ENCODE results near the gene GNL2. TPM values are rescaled to one million over a fixed set of nuclear protein-coding genes. Genes with fewer than 3 reads are reported as not detected.

Gene GNL2
- total and polyA plus RNA-seq, 10 of the 15 experiments (the other 5 are each of a cell fraction or from before 2014, with no cell fraction given) = 64.2 to 167 (median 88.2) TPM

DNA sequence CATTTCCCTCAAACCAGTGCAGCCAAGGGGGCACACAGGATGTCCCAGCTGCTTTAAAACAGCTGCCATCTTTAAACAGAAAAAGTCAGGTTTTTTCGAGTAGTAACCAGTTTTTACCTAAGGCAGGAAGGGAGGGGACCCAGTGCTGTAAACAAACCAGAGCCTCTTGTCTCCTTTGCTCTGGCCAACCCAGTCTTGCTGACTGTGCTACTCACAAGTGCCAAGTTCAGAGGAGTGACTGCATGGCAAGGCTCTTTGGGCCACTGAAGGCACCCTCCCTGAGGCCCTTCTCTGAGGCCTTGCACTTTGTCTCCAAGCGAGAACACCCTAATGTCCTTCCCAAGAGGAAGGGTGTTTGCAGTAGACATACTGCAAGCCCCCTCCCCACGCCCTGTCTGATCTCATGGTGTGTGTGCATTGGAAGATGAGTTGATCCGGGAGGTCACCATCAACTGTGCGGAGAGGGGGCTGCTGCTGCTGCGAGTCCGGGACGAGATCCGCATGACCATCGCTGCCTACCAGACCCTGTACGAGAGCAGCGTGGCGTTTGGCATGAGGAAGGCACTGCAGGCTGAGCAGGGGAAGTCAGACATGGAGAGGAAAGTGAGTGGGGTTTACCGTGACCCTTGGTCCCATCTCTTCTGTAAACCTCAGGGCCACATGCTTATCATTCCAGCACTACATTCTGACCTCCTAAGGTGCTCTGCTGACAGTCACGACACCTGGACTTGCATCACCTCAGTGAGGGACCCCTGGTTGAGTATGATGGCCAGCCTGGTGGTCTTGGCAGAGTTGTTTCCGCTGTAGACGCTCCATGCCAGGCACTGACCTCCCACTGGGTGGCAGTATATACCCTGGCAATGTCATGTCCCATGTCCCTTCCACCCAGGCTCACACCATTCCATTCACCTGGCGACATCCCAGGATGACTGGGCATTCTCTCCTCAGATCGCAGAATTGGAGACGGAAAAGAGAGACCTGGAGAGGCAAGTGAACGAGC, 34.3 kb downstream of the GNL2 start (continued):
- TF ChIP-seq ZBTB4 (CRISPR knock-in tag; IDR thresholded peaks at IDR 0.05) = no peak
- TF ChIP-seq TCF12 (IDR thresholded peaks at IDR 0.05; ENCODE audit: low read depth, low read length) = no peak
- TF ChIP-seq, protein P1, sequence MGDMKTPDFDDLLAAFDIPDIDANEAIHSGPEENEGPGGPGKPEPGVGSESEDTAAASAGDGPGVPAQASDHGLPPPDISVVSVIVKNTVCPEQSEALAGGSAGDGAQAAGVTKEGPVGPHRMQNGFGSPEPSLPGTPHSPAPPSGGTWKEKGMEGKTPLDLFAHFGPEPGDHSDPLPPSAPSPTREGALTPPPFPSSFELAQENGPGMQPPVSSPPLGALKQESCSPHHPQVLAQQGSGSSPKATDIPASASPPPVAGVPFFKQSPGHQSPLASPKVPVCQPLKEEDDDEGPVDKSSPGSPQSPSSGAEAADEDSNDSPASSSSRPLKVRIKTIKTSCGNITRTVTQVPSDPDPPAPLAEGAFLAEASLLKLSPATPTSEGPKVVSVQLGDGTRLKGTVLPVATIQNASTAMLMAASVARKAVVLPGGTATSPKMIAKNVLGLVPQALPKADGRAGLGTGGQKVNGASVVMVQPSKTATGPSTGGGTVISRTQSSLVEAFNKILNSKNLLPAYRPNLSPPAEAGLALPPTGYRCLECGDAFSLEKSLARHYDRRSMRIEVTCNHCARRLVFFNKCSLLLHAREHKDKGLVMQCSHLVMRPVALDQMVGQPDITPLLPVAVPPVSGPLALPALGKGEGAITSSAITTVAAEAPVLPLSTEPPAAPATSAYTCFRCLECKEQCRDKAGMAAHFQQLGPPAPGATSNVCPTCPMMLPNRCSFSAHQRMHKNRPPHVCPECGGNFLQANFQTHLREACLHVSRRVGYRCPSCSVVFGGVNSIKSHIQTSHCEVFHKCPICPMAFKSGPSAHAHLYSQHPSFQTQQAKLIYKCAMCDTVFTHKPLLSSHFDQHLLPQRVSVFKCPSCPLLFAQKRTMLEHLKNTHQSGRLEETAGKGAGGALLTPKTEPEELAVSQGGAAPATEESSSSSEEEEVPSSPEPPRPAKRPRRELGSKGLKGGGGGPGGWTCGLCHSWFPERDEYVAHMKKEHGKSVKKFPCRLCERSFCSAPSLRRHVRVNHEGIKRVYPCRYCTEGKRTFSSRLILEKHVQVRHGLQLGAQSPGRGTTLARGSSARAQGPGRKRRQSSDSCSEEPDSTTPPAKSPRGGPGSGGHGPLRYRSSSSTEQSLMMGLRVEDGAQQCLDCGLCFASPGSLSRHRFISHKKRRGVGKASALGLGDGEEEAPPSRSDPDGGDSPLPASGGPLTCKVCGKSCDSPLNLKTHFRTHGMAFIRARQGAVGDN (IDR thresholded peaks at IDR 0.05) = no peak
- TF ChIP-seq MAX (IDR thresholded peaks at IDR 0.05; ENCODE audit: low read depth, low read length) = no peak
- TF ChIP-seq TARDBP (IDR thresholded peaks at IDR 0.05; ENCODE audit: borderline replicate concordance) = no peak
- no peak for TF ChIP-seq CHD2 (IDR thresholded peaks at IDR 0.05; ENCODE audit: borderline replicate concordance, low read depth, low read length)
- TF ChIP-seq NR2F1 (conservative IDR thresholded peaks at IDR 0.05) = no peak
- peak; percentile 60; the same call in 1 of the 2 replicates for TF ChIP-seq SMC3 (IDR thresholded peaks at IDR 0.05; ENCODE audit: borderline replicate concordance, low read length)
- TF ChIP-seq ZNF384 (IDR thresholded peaks at IDR 0.05; ENCODE audit: borderline replicate concordance, low read depth, low read length) = no peak
- no peak for TF ChIP-seq CUX1 (IDR thresholded peaks at IDR 0.05; ENCODE audit: insufficient replicate concordance, low read depth, low read length)
